GM19043 (cell line): Measurements from ENCODE around the gene GRAMD1B.
A peak's percentile ranks its signal among the peaks of the same experiment; 100 is the strongest.

ENCODE experiments used
- ATAC-seq: cut with Tn5 transposase; IDR thresholded peaks from one replicate; pipeline ENCODE4 v1.9.1; 2021; ENCODE audit warnings: low read depth; ENCODE audit not compliant: unreplicated experiment

GRAMD1B gene

GRCh38 chr11:123408619-123409455 is 21.2 kb upstream of the GRAMD1B start:
- ATAC-seq = no peak

GRCh38 chr11:123409456-123410217 is 20.4 kb upstream of the GRAMD1B start:
- ATAC-seq = no peak

GRCh38 chr11:123410218-123410549 is 19.9 kb upstream of the GRAMD1B start:
- ATAC-seq = no peak

GRCh38 chr11:123413636-123414035 is 16.4 kb upstream of the GRAMD1B start:
- no peak for ATAC-seq

- no peak for ATAC-seq
Observed at GRCh38 chr11:123416566-123416965, 13.5 kb upstream of the GRAMD1B start.

GRCh38 chr11:123418351-123419114 is 11.5 kb upstream of the GRAMD1B start:
- ATAC-seq = no peak

GRCh38 chr11:123419731-123420452 is 10.2 kb upstream of the GRAMD1B start:
- ATAC-seq = no peak

- no peak for ATAC-seq
Observed at GRCh38 chr11:123421589-123421988, 8.5 kb upstream of the GRAMD1B start.

GRCh38 chr11:123425367-123425766 is 4.7 kb upstream of the GRAMD1B start:
- no peak for ATAC-seq

- no peak for ATAC-seq
Observed at GRCh38 chr11:123426789-123427188, 3.3 kb upstream of the GRAMD1B start.

- no peak for ATAC-seq
Observed at GRCh38 chr11:123427405-123427804, 2.7 kb upstream of the GRAMD1B start.

GRCh38 chr11:123428116-123428715 is 1.9 kb upstream of the GRAMD1B start:
- ATAC-seq = no peak

- ATAC-seq = no peak
Observed at GRCh38 chr11:123429336-123429735, 733 bp upstream of the GRAMD1B start.

- peak; percentile 48 for ATAC-seq
Observed at GRCh38 chr11:123430721-123431497, 840 bp downstream of the GRAMD1B start.

- ATAC-seq = no peak
Observed at GRCh38 chr11:123431619-123432018, 1.6 kb downstream of the GRAMD1B start.

GRCh38 chr11:123434262-123434661 is 4.2 kb downstream of the GRAMD1B start:
- no peak for ATAC-seq

- no peak for ATAC-seq
Observed at GRCh38 chr11:123434911-123435310, 4.8 kb downstream of the GRAMD1B start.

GRCh38 chr11:123437236-123437979 is 7.3 kb downstream of the GRAMD1B start:
- no peak for ATAC-seq
